Ishikawa (cell line): ENCODE results near the gene ZXDC.

ENCODE experiments used
- CEBPB ChIP-seq: IDR thresholded peaks from 2 replicates; pipeline ENCODE4 v1.6.1; 2012
- EGR1 ChIP-seq: IDR thresholded peaks from 2 replicates; pipeline ENCODE4 v1.6.1; 2012
- EP300 ChIP-seq: IDR thresholded peaks from 2 replicates; pipeline ENCODE4 v1.6.1; 2012; ENCODE audit warnings: borderline replicate concordance
- NFIC ChIP-seq: IDR thresholded peaks from 2 replicates; pipeline ENCODE4 v1.6.1; 2012
- RAD21 ChIP-seq: IDR thresholded peaks from 2 replicates; pipeline ENCODE4 v1.6.1; 2012; ENCODE audit warnings: low read depth
- YY1 ChIP-seq: IDR thresholded peaks from 2 replicates; pipeline ENCODE4 v1.6.1; 2012; ENCODE audit warnings: low read depth
- TF ChIP-seq, protein P1 (sequence below): IDR thresholded peaks from 2 replicates; pipeline ENCODE4 v1.6.1; 2012; ENCODE audit warnings: low read depth, mild to moderate bottlenecking
- TF ChIP-seq, protein P2 (sequence below): IDR thresholded peaks from 2 replicates; pipeline ENCODE4 v1.6.1; 2012

DNA sequence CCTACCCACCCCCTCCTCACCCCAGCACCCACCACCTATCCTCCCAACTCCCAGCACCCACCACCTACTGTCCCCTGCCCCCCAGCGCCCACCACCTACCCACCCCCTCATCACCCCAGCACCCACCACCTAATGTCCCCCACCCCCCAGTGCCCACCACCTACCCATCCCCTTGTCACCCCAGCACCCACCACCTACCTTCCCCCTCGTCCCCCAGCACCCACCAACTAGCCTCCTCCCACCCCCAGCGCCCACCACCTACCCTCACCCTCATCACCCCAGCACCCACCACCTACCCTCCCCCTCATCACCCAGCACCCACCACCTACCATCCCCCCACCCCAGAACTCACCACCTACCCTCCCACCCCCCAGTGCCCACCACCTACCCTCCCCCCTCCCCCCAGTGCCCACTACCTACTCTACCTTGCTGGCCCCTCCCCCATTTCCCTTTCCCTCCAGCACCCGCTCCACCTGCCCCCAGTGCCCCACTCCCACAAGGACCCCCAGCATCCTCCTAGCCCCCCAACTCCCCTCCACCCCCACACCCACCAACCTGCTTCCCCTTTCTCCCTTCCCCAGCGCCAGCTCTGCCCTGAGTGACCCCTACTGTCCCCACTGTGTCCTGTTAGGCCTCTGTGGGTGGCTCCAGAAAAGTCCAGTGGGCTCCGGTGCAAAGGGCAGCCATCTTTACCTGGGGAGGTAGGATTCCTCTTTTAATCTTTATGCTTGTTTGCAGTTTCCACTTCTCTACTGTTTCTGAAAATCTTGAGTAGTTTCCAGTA is 40.7 kb upstream of the ZXDC start:
- TF ChIP-seq EGR1 (no peak), EP300 (no peak), RAD21 (no peak), CEBPB (no peak), NFIC (no peak), YY1 (no peak)
- TF ChIP-seq, protein P1, sequence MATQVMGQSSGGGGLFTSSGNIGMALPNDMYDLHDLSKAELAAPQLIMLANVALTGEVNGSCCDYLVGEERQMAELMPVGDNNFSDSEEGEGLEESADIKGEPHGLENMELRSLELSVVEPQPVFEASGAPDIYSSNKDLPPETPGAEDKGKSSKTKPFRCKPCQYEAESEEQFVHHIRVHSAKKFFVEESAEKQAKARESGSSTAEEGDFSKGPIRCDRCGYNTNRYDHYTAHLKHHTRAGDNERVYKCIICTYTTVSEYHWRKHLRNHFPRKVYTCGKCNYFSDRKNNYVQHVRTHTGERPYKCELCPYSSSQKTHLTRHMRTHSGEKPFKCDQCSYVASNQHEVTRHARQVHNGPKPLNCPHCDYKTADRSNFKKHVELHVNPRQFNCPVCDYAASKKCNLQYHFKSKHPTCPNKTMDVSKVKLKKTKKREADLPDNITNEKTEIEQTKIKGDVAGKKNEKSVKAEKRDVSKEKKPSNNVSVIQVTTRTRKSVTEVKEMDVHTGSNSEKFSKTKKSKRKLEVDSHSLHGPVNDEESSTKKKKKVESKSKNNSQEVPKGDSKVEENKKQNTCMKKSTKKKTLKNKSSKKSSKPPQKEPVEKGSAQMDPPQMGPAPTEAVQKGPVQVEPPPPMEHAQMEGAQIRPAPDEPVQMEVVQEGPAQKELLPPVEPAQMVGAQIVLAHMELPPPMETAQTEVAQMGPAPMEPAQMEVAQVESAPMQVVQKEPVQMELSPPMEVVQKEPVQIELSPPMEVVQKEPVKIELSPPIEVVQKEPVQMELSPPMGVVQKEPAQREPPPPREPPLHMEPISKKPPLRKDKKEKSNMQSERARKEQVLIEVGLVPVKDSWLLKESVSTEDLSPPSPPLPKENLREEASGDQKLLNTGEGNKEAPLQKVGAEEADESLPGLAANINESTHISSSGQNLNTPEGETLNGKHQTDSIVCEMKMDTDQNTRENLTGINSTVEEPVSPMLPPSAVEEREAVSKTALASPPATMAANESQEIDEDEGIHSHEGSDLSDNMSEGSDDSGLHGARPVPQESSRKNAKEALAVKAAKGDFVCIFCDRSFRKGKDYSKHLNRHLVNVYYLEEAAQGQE, result no peak
- TF ChIP-seq, protein P2, sequence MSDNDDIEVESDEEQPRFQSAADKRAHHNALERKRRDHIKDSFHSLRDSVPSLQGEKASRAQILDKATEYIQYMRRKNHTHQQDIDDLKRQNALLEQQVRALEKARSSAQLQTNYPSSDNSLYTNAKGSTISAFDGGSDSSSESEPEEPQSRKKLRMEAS, result no peak
